Smooth muscle cell (in vitro differentiated cells): Measurements from ENCODE around the gene TNFAIP2. TPM values are rescaled to one million over a fixed set of nuclear protein-coding genes. Genes with fewer than 3 reads are reported as not detected.

ENCODE experiments used
- DNase-seq: peaks from one replicate; lab custom pipeline; 2025; ENCODE audit not compliant: unreplicated experiment; lab: John Stamatoyannopoulos, UW
- H2AFZ ChIP-seq: fragments of 200-600 bp; sonication (generic); 2 replicates; pipeline ENCODE4 v1.6.0; 2016; ENCODE audit warnings: antibody characterized with exemption, low read depth, mild to moderate bottlenecking
- H3F3A ChIP-seq: fragments of 200-600 bp; sonication (generic); 2 replicates; pipeline ENCODE4 v1.6.0; 2017; ENCODE audit warnings: antibody characterized with exemption, low read depth
- H3K27ac ChIP-seq: fragments of 200-600 bp; sonication (generic); 2 replicates; pipeline ENCODE4 v1.5.1; 2016; ENCODE audit warnings: low read depth, mild to moderate bottlenecking
- H3K27me3 ChIP-seq: fragments of 200-600 bp; sonication (generic); 2 replicates; pipeline ENCODE4 v1.6.1; 2016; ENCODE audit warnings: low read depth, mild to moderate bottlenecking
- H3K36me3 ChIP-seq: fragments of 200-600 bp; sonication (generic); 2 replicates; pipeline ENCODE4 v1.5.1; 2016; ENCODE audit warnings: low read depth
- H3K4me1 ChIP-seq: fragments of 200-600 bp; sonication (generic); 2 replicates; pipeline ENCODE4 v1.5.1; 2016; ENCODE audit warnings: low read depth
- H3K4me2 ChIP-seq: fragments of 200-600 bp; sonication (generic); 2 replicates; pipeline ENCODE4 v1.6.0; 2016; ENCODE audit warnings: mild to moderate bottlenecking
- H3K4me3 ChIP-seq: fragments of 200-600 bp; sonication (generic); 2 replicates; pipeline ENCODE4 v1.5.1; 2016; ENCODE audit warnings: mild to moderate bottlenecking
- H3K79me2 ChIP-seq: fragments of 200-600 bp; sonication (generic); 2 replicates; pipeline ENCODE4 v1.6.0; 2016; ENCODE audit warnings: low read depth, mild to moderate bottlenecking
- H3K9ac ChIP-seq: fragments of 200-600 bp; sonication (generic); 2 replicates; pipeline ENCODE4 v1.6.0; 2016; ENCODE audit warnings: low read depth
- H3K9me3 ChIP-seq: fragments of 200-600 bp; sonication (generic); replicated peaks from 2 replicates; pipeline ENCODE4 v1.5.1; 2016; ENCODE audit warnings: low read depth
- H4K20me1 ChIP-seq: fragments of 200-600 bp; sonication (generic); 2 replicates; pipeline ENCODE4 v1.6.0; 2016; ENCODE audit warnings: low read depth
- CTCF ChIP-seq: fragments of 200-600 bp; sonication (generic); IDR thresholded peaks from 2 replicates; pipeline ENCODE4 v1.5.1; 2017; ENCODE audit warnings: borderline replicate concordance, mild to moderate bottlenecking, antibody characterized with exemption; ENCODE audit not compliant: insufficient read depth, poor library complexity, severe bottlenecking
- whole genome bisulfite sequencing: methylation state at CpG from one replicate; pipeline ENCODE4 v1.1.7; 2016; ENCODE audit warnings: low lambda C conversion rate; 5-methylcytosine and 5-hydroxymethylcytosine counted together
- polyA plus RNA-seq: library from polyadenylated mRNA; unstranded; fragments of >200 nt; fragmentation: Nextera tagmentation; extraction: Ambion mirVana; gene quantifications from 2 replicates; pipeline ENCODE4 v1.2.1, GENCODE V29; 2016
- total RNA-seq: library from RNA; depleted of rRNA; stranded (reverse); fragments of >200 nt; gene quantifications from 2 replicates; pipeline ENCODE4 v1.2.3, GENCODE V29; 2014

Gene TNFAIP2
- total RNA-seq, result 35.7 and 46.5 TPM in 2 replicates
- 57.7 and 76.5 TPM in 2 replicates for polyA plus RNA-seq

- Histone ChIP-seq H3F3A (no peaks in the 10 kb centered on the region), H2AFZ (peak within 1 kb of the TSS; percentile 84), H3K4me2 (peak within 1 kb of the TSS; percentile 94), H3K4me1 (peaks cover 31% of the 10 kb centered on the region), H3K79me2 (peaks cover 6% of the 10 kb centered on the region), H3K9me3 (no peaks in the 10 kb centered on the region), H3K27me3 (no peaks in the 10 kb centered on the region), H3K9ac (peak within 1 kb of the TSS; percentile 70), H3K36me3 (no peaks in the 10 kb centered on the region), H4K20me1 (peaks cover 37% of the 10 kb centered on the region), H3K27ac (peak within 1 kb of the TSS; percentile 66), H3K4me3 (peak within 1 kb of the TSS; percentile 66)
- no peak for DNase-seq
- no peak for TF ChIP-seq CTCF
- 6% methylated on average over 43 of the region's 74 CpGs for WGBS
Observed at GRCh38 chr14:103122947-103123633, at the start of gene TNFAIP2. Gene TNFAIP2 (plus strand): TSS chr14:103123461. CDS start chr14:103126458, 2,997 bp downstream.

GRCh38 chr14:103073876-103074728 is 49.2 kb upstream of the TNFAIP2 start:
- Histone ChIP-seq H4K20me1 (no peaks in the 10 kb centered on the region), H3K36me3 (no peaks in the 10 kb centered on the region), H3K9me3 (no peaks in the 10 kb centered on the region), H3K4me3 (no peak overlapping the region), H3K27ac (no peak overlapping the region), H2AFZ (no peak overlapping the region), H3K9ac (no peak overlapping the region), H3K4me2 (no peak overlapping the region), H3K79me2 (no peaks in the 10 kb centered on the region), H3K4me1 (peaks cover 5% of the 10 kb centered on the region), H3K27me3 (no peaks in the 10 kb centered on the region), H3F3A (peaks cover 8% of the 10 kb centered on the region)
- TF ChIP-seq CTCF, result no peak
- 70% methylated on average over 21 of the region's 21 CpGs for WGBS
- DNase-seq, result no peak

GRCh38 chr14:103074729-103075367 is 48.4 kb upstream of the TNFAIP2 start:
- peaks cover 5% of the 10 kb centered on the region for H3K4me1 ChIP-seq
- TF ChIP-seq CTCF, result no peak
- no peaks in the 10 kb centered on the region for H3K79me2 ChIP-seq
- H3K36me3 ChIP-seq, result no peaks in the 10 kb centered on the region
- no peaks in the 10 kb centered on the region for H3K9me3 ChIP-seq
- no peaks in the 10 kb centered on the region for H3K27me3 ChIP-seq
- H3K9ac ChIP-seq, result no peak overlapping the region
- no peaks in the 10 kb centered on the region for H4K20me1 ChIP-seq
- H3K27ac ChIP-seq, result peak overlapping the region; percentile 25
- peak overlapping the region; percentile 43 for H2AFZ ChIP-seq
- H3F3A ChIP-seq, result peaks cover 8% of the 10 kb centered on the region
- H3K4me3 ChIP-seq, result peak overlapping the region; percentile 49
- no peak for DNase-seq
- WGBS, result 31% methylated on average over 17 of the region's 21 CpGs
- peak overlapping the region; percentile 80 for H3K4me2 ChIP-seq
